22Rv1 (cell line): Measurements from ENCODE around the gene PPP1R15B.

Experiments used
- H3K27ac ChIP-seq: fragments of 450-650 bp; 2 replicates; pipeline ENCODE4 v1.5.1; 2017
- ZFX ChIP-seq: fragments of 450-650 bp; IDR thresholded peaks from 2 replicates; pipeline ENCODE4 v1.6.1; 2017; ENCODE audit warnings: antibody characterized with exemption, borderline replicate concordance
- TF ChIP-seq, protein P1 (sequence below): fragments of 450-650 bp; IDR thresholded peaks from 2 replicates; pipeline ENCODE4 v1.5.1; 2017; ENCODE audit warnings: mild to moderate bottlenecking

The PPP1R15B gene

DNA sequence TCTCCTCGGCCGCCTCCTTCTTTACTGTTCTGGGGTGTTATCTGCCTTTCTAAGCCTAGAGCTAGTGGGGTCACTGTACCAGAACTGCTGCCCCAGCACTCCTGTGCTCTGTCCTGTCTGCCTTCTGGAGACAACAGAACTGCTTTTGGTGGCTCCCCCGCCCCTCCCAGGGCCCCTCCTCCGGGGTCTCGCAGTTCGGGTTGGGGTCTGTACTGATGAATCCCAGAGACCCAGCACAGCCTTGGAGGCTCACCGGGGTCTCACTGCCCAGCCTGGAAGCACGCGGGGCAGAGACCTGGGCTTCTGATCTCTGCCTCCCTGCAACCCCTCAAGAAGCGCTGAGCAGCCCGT lies 48.7 kb downstream of the PPP1R15B start:
- no peak for TF ChIP-seq ZFX
- TF ChIP-seq, protein P1, sequence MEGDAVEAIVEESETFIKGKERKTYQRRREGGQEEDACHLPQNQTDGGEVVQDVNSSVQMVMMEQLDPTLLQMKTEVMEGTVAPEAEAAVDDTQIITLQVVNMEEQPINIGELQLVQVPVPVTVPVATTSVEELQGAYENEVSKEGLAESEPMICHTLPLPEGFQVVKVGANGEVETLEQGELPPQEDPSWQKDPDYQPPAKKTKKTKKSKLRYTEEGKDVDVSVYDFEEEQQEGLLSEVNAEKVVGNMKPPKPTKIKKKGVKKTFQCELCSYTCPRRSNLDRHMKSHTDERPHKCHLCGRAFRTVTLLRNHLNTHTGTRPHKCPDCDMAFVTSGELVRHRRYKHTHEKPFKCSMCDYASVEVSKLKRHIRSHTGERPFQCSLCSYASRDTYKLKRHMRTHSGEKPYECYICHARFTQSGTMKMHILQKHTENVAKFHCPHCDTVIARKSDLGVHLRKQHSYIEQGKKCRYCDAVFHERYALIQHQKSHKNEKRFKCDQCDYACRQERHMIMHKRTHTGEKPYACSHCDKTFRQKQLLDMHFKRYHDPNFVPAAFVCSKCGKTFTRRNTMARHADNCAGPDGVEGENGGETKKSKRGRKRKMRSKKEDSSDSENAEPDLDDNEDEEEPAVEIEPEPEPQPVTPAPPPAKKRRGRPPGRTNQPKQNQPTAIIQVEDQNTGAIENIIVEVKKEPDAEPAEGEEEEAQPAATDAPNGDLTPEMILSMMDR: no peak
- H3K27ac ChIP-seq: no peak overlapping the region

GRCh38 chr1:204361781-204362180 lies 49.8 kb downstream of the PPP1R15B start:
- H3K27ac ChIP-seq: no peak overlapping the region
- TF ChIP-seq ZFX: no peak
- TF ChIP-seq, protein P1: no peak

DNA sequence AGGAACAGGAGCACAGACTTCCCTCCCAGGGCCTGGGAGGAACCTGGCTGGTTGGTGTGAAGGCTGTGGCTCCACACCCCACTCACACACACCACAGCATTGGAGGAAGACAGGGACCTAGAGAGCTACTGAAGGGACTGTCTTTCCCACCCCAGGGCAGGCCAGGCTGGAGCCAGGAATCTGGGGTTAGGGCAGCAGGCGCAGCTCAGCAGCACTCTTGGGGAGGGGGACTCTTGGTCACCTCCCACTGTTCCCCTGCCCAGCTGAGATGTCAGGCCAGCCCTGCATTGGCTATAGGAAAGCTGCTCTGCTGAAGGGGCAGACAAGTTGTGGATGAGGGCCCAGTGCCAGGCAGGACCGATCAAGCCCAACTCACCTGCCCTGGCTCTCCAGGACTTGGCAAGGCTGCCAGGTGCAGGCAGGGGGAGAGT lies 50.3 kb downstream of the PPP1R15B start:
- H3K27ac ChIP-seq: no peak overlapping the region
- TF ChIP-seq, protein P1: no peak
- no peak for TF ChIP-seq ZFX

DNA sequence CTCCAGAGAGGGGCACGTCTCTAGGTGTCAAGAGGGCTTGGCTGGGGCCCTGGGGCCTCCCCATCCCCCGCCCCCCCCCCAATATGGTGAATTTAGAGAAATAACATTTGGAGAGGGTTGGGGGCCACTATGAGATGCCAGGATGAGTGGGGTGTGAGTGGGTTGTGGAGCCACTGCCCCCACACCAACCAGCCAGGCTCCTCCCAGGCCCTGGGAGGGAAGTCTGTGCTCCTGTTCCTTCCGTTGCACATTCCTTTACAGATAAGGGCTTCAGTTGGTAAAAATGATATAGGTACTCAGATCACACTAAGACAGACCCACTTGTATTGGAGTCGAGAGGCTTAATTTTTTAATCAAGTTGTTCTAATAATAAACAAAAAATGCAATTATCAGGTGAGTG lies 51.3 kb downstream of the PPP1R15B start:
- TF ChIP-seq ZFX: no peak
- TF ChIP-seq, protein P1: no peak
- no peak overlapping the region for H3K27ac ChIP-seq

DNA sequence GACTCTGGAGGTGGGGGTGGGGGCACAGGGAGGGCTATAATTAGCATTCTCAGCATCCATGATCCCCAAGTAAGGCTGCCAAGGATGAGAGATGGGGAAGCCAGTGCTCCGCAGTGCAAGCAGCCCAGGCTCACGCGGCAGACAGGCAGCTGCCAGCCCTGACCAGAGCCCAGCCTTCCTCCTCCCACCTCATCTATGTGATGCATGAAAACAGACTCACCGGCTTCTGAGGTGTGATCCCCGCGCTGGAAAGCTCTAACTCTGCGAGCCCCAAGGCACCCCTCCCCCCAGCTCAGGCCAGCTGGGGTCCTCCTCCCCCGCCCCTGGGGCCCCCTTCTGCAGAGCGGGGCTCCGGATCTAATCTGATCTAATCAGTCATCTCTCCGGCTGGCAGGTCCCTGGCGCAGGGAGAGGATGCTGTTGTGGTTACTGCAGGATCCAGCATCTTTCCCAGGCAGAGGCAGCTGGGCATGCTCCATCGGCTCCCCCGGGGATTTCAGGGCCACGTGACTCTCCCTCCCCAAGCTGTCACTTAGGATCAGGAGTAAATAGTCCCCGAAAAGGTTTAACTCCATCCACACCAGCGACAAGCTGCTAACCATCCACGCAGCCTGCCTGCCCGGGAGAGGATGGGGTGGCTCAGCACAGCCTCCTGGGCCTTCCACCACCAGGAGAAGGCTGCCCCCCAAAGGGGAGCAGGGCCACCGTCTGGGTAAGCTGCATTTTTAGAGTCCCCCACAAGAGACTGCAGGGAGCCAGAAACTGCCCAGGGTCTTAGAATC lies 52.0 kb downstream of the PPP1R15B start, which contains the start of gene PLEKHA6:
Gene PLEKHA6, minus strand, starts transcription at position 456 of the 782 bp plus-strand sequence. CDS start 86,202 bp downstream, outside the sequence.
- H3K27ac ChIP-seq: no peak within 1 kb of the TSS
- TF ChIP-seq, protein P1: no peak
- no peak for TF ChIP-seq ZFX

DNA sequence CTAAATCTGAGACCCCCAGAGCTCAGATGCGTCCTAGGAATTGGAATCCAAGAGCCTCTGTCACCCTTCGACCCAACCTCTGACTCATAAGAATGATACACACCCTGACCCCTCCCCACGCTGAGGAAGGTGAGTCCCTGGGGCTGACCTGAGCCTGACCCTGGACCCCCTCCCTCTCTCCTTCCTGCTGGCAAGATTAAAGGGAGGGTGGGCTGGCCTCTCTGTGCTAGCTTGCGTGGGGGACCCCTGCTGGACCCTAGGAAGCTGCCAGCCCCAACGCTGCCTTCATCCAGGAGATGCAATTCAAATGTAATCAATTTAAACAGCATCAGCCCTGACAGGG lies 52.5 kb downstream of the PPP1R15B start:
- no peak for TF ChIP-seq ZFX
- TF ChIP-seq, protein P1: no peak
- no peak overlapping the region for H3K27ac ChIP-seq

DNA sequence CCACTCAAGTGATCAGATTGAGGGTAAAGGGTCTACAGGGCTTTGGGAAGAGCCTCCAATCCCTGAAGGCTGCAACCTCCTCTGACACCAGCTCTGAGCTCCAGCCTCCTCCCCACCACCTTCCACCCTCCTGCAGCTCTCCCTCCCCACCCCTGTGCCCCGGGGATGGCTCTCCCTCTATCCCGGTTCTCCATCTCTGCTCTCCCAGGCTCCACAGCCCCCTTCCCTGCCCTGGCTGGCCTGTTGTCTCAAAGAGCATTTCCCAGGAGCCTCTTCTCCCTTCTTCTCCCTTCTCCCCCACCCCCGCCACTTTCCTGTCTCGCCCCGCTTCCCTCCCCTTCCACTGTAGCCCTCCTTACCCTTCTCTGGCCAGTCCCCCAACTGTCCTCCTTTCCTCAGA lies 53.0 kb downstream of the PPP1R15B start:
- no peak overlapping the region for H3K27ac ChIP-seq
- TF ChIP-seq, protein P1: no peak
- no peak for TF ChIP-seq ZFX
